H9 (cell line): ENCODE results near the gene MGAT5B. TPM values are rescaled to one million over a fixed set of nuclear protein-coding genes. Genes with fewer than 3 reads are reported as not detected.
A peak's percentile ranks its signal among the peaks of the same experiment; 100 is the strongest.

Source experiments
- DNase-seq: peaks from one replicate; pipeline ENCODE4 v3.0.0-alpha.2; 2017
- H2AFZ ChIP-seq: one replicate; pipeline ENCODE4 v1.6.1; 2013; ENCODE audit warnings: mild to moderate bottlenecking, low read length, control low read depth, moderate library complexity
- H2AK5ac ChIP-seq: 2 replicates; pipeline ENCODE4 v1.6.1; 2013; ENCODE audit warnings: low read length, control low read depth, mixed read lengths; ENCODE audit not compliant: insufficient read length
- H2BK120ac ChIP-seq: one replicate; pipeline ENCODE4 v1.6.1; 2013; ENCODE audit warnings: low read depth, mild to moderate bottlenecking, low read length, control low read depth, inconsistent platforms; ENCODE audit not compliant: poor library complexity, severe bottlenecking
- H2BK12ac ChIP-seq: 2 replicates; pipeline ENCODE4 v1.6.1; 2013; ENCODE audit warnings: low read length, control low read depth, mixed read lengths, low read depth; ENCODE audit not compliant: insufficient read length
- H2BK15ac ChIP-seq: 2 replicates; pipeline ENCODE4 v1.6.1; 2013; ENCODE audit warnings: low read depth, low read length, control low read depth
- H2BK20ac ChIP-seq: one replicate; pipeline ENCODE4 v1.6.1; 2013; ENCODE audit warnings: low read depth, mild to moderate bottlenecking, low read length, control low read depth, inconsistent platforms; ENCODE audit not compliant: poor library complexity, severe bottlenecking
- H2BK5ac ChIP-seq: 2 replicates; pipeline ENCODE4 v1.6.1; 2013; ENCODE audit warnings: low read length, control low read depth, mixed read lengths; ENCODE audit not compliant: insufficient read length
- H3K14ac ChIP-seq: 2 replicates; pipeline ENCODE4 v1.6.1; 2013; ENCODE audit warnings: low read length, control low read depth; ENCODE audit not compliant: insufficient read depth
- H3K18ac ChIP-seq: 2 replicates; pipeline ENCODE4 v1.6.1; 2013; ENCODE audit warnings: low read depth, mild to moderate bottlenecking, mixed read lengths, low read length, control low read depth; ENCODE audit not compliant: insufficient read length
- H3K23ac ChIP-seq: 2 replicates; pipeline ENCODE4 v1.6.1; 2013; ENCODE audit warnings: low read length, control low read depth, mixed read lengths, low read depth; ENCODE audit not compliant: insufficient read length
- H3K23me2 ChIP-seq: 2 replicates; pipeline ENCODE4 v1.6.1; 2013; ENCODE audit warnings: low read depth, mild to moderate bottlenecking, mixed read lengths, low read length, control low read depth; ENCODE audit not compliant: insufficient read length, poor library complexity, severe bottlenecking
- H3K27ac ChIP-seq: 2 replicates; pipeline ENCODE4 v1.5.1; 2013; ENCODE audit warnings: low read length, control low read depth, mixed read lengths, low read depth; ENCODE audit not compliant: insufficient read length
- H3K27me3 ChIP-seq: 2 replicates; pipeline ENCODE4 v1.6.1; 2013; ENCODE audit warnings: low read length, control low read depth, inconsistent platforms; ENCODE audit not compliant: insufficient read depth
- H3K4ac ChIP-seq: 2 replicates; pipeline ENCODE4 v1.6.1; 2013; ENCODE audit warnings: low read depth, mild to moderate bottlenecking, control low read depth, inconsistent platforms, low read length, moderate library complexity
- H3K4me1 ChIP-seq: 2 replicates; pipeline ENCODE4 v1.6.1; 2013; ENCODE audit warnings: low read length, control low read depth, inconsistent platforms; ENCODE audit not compliant: insufficient read depth
- H3K4me2 ChIP-seq: 2 replicates; pipeline ENCODE4 v1.6.1; 2013; ENCODE audit warnings: low read length, control low read depth, mixed read lengths; ENCODE audit not compliant: insufficient read length, insufficient read depth
- H3K56ac ChIP-seq: 2 replicates; pipeline ENCODE4 v1.6.1; 2013; ENCODE audit warnings: low read depth, mild to moderate bottlenecking, mixed read lengths, low read length, control low read depth; ENCODE audit not compliant: insufficient read length
- H3K79me1 ChIP-seq: 2 replicates; pipeline ENCODE4 v1.6.1; 2013; ENCODE audit warnings: low read depth, mild to moderate bottlenecking, moderate library complexity, low read length, control low read depth, inconsistent platforms; ENCODE audit not compliant: insufficient read depth, poor library complexity, severe bottlenecking
- H3K79me2 ChIP-seq: 2 replicates; pipeline ENCODE4 v1.6.1; 2013; ENCODE audit warnings: low read length, control low read depth, inconsistent platforms; ENCODE audit not compliant: insufficient read depth
- H3K9ac ChIP-seq: 2 replicates; pipeline ENCODE4 v1.6.1; 2013; ENCODE audit warnings: low read length, control low read depth, mixed read lengths; ENCODE audit not compliant: insufficient read length; ENCODE audit errors: extremely low read depth
- H3K9me3 ChIP-seq: one replicate; pipeline ENCODE4 v1.6.1; 2013; ENCODE audit warnings: low read depth, low read length, inconsistent platforms; ENCODE audit not compliant: control insufficient read depth
- H3T11ph ChIP-seq: one replicate; pipeline ENCODE4 v1.6.1; 2013; ENCODE audit warnings: mild to moderate bottlenecking, low read length, control low read depth, inconsistent platforms
- H4K20me1 ChIP-seq: one replicate; pipeline ENCODE4 v1.6.1; 2013; ENCODE audit not compliant: control insufficient read depth, insufficient read length, insufficient read depth
- H4K5ac ChIP-seq: 2 replicates; pipeline ENCODE4 v1.6.1; 2013; ENCODE audit warnings: low read depth, mild to moderate bottlenecking, mixed read lengths, low read length, control low read depth; ENCODE audit not compliant: insufficient read length
- H4K8ac ChIP-seq: replicated peaks from 2 replicates; pipeline ENCODE4 v1.6.1; 2013; ENCODE audit warnings: low read length, control low read depth, mixed read lengths, low read depth; ENCODE audit not compliant: insufficient read length
- H4K91ac ChIP-seq: 2 replicates; pipeline ENCODE4 v1.6.1; 2013; ENCODE audit warnings: low read depth, mild to moderate bottlenecking, moderate library complexity, mixed read lengths, low read length, control low read depth; ENCODE audit not compliant: insufficient read length
- H3K27ac Mint-ChIP-seq, 3 experiments: 2 replicates in 2 of 3; 3 replicates in 1 of 3; pipeline ENCODE4 v1.8.0; 2020 to 2021; ENCODE audit warnings: mixed read lengths in 3 of 3, mild to moderate bottlenecking in 1 of 3, moderate library complexity in 1 of 3
- H3K27me3 Mint-ChIP-seq: 2 replicates; pipeline ENCODE4 v1.8.0; 2021; ENCODE audit warnings: low read depth, mild to moderate bottlenecking, moderate library complexity, mixed read lengths
- H3K36me3 Mint-ChIP-seq, 3 experiments: 2 replicates in 2 of 3; 3 replicates in 1 of 3; pipeline ENCODE4 v1.8.0; 2020 to 2021; ENCODE audit warnings: low read depth in 3 of 3, mixed read lengths in 3 of 3; ENCODE audit not compliant: insufficient read depth in 1 of 3
- H3K4me1 Mint-ChIP-seq, 2 experiments: 2 replicates each; pipeline ENCODE4 v1.8.0; 2020; ENCODE audit warnings: mixed read lengths in 2 of 2
- H3K4me3 Mint-ChIP-seq, 2 experiments: 2 replicates in 1 of 2; 3 replicates in 1 of 2; pipeline ENCODE4 v1.8.0; 2020 to 2021; ENCODE audit warnings: mild to moderate bottlenecking in 2 of 2, mixed read lengths in 2 of 2, moderate library complexity in 1 of 2
- H3K9me3 Mint-ChIP-seq, 2 experiments: 2 replicates in 1 of 2; 3 replicates in 1 of 2; pipeline ENCODE4 v1.8.0; 2020; ENCODE audit warnings: mild to moderate bottlenecking in 2 of 2, mixed read lengths in 2 of 2, moderate library complexity in 1 of 2
- CTCF ChIP-seq: fragments of 200-600 bp; sonication (generic); conservative IDR thresholded peaks from 3 replicates; pipeline ENCODE4 v1.8.0; 2021; ENCODE audit warnings: antibody characterized with exemption, mild to moderate bottlenecking
- whole genome bisulfite sequencing: extraction: QIAGEN DNeasy Blood & Tissue Kit; methylation state at CpG from one replicate; pipeline ENCODE4 v1.1.7; 2013; ENCODE audit warnings: missing lambda C conversion rate, low lambda C conversion rate, mixed read lengths; ENCODE audit not compliant: insufficient read length; ENCODE audit errors: extremely low coverage; 5-methylcytosine and 5-hydroxymethylcytosine counted together
- total RNA-seq: library from RNA; stranded (reverse); gene quantifications from 2 replicates; pipeline ENCODE4 v1.2.1, GENCODE V29; 2021

MGAT5B gene
- total RNA-seq, 1 experiment from 2014 or later, result 4.9 TPM

GRCh38 chr17:76925441-76925891, 57.3 kb downstream of the MGAT5B start:
- no peak overlapping the region for H4K5ac ChIP-seq
- TF ChIP-seq CTCF, result no peak
- H3K36me3 Mint-ChIP-seq, result peaks cover 0 to 5% (median 2%) of the 10 kb centered on the region in 3 experiments; a peak in 3 of 7 replicates
- H3K27ac ChIP-seq, result no peak overlapping the region
- H3K18ac ChIP-seq, result no peak overlapping the region
- no peak overlapping the region for H3K4me3 Mint-ChIP-seq
- peak overlapping the region in 1 of 3 experiments; percentile 72; a peak in 1 of 7 replicates for H3K27ac Mint-ChIP-seq
- no peak overlapping the region for H3K4ac ChIP-seq
- no peak overlapping the region for H2AK5ac ChIP-seq
- H3K9ac ChIP-seq, result no peak overlapping the region
- H3K56ac ChIP-seq, result no peak overlapping the region
- H4K8ac ChIP-seq, result no peak overlapping the region
- H3K4me1 ChIP-seq, result no peaks in the 10 kb centered on the region
- H2BK120ac ChIP-seq, result no peak overlapping the region
- no peak overlapping the region for H2BK12ac ChIP-seq
- H3K4me1 Mint-ChIP-seq, result peaks cover 13 to 21% of the 10 kb centered on the region in 2 experiments
- H2AFZ ChIP-seq, result no peak overlapping the region
- H4K91ac ChIP-seq, result no peak overlapping the region
- no peak overlapping the region for H3K23ac ChIP-seq
- H3T11ph ChIP-seq, result no peak overlapping the region
- H3K14ac ChIP-seq, result no peak overlapping the region
- no peaks in the 10 kb centered on the region for H3K27me3 ChIP-seq
- no peaks in the 10 kb centered on the region for H3K79me2 ChIP-seq
- no peak overlapping the region for H3K4me2 ChIP-seq
- no peak overlapping the region for H2BK5ac ChIP-seq
- H3K9me3 Mint-ChIP-seq, result peaks cover 0 to 3% of the 10 kb centered on the region in 2 experiments; a peak in 2 of 5 replicates
- H3K79me1 ChIP-seq, result no peaks in the 10 kb centered on the region
- no peaks in the 10 kb centered on the region for H4K20me1 ChIP-seq
- no peaks in the 10 kb centered on the region for H3K9me3 ChIP-seq
- WGBS, result no CpG with 5 or more reads among the region's 8 CpGs
- DNase-seq, result no peak
- no peaks in the 10 kb centered on the region for H3K23me2 ChIP-seq
- no peaks in the 10 kb centered on the region for H3K27me3 Mint-ChIP-seq
- no peak overlapping the region for H2BK15ac ChIP-seq
- no peak overlapping the region for H2BK20ac ChIP-seq
